HCEC 1CT (cell line): Measurements from ENCODE around the gene SLC17A8.
"Not testable (repeated sequence)": the region's sequence is repeated elsewhere in the genome, so short reads cannot be mapped to it uniquely, and the experiment has no call there.

Experiments
- DNase-seq: peaks from one replicate; pipeline ENCODE4 v3.0.0-alpha.2; 2017

SLC17A8 gene

DNA sequence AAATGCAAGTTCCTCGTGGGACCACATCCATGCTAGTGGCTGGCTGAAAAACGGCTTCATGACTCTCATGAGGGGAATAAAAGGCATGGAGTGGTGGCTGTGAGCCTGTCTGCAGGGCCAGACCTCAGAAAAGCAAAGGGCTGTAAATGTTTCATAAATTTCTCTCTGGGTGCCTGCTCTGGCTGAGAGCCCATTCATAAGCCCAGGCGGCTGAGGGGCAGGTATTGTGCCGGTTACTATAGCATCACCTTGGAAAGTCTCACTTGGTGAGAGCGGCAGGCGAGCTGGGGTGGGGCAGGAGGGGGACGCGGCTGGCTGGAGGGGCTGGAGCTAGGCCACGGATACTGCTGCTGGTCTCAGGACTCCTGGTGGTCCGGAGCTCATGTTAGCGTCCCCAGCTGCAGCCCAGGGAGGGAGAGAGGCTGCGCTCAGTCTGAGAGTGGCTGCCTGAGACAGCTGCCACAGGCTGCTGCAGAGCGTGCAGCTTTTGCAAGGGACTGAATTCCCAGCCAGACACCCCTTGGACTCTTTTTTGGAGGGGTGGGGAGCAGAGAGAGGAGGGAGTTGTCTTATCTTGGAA is at the start of gene SLC17A8:
Gene SLC17A8 (plus strand): TSS at position 431 of the 580 bp plus-strand sequence. CDS start 318 bp downstream, outside the sequence.
- DNase-seq, result no peak

GRCh38 chr12:100308138-100308537 is 48.7 kb upstream of the SLC17A8 start:
- DNase-seq, result not testable (repeated sequence)

DNA sequence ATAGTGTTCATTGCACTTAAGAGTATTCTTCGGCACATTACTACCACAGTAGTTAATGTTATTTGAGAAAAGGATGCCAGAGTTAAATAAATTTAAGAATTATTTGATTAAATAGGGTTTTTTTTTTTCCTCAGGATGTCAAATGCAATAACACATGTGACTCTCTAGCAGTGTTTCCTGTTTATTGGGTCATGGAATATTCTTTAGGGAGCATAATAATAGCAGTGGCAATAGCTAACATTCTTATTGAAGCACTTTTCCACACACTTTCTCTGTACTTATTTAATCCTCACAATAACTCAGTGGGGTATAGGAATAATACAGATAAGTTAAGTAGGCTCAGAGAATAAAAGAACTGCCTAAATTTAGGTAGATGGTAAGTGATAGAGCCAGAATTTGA is 45.6 kb upstream of the SLC17A8 start:
- DNase-seq, result no peak

- DNase-seq, result no peak
Observed at GRCh38 chr12:100317371-100317770, 39.5 kb upstream of the SLC17A8 start.

DNA sequence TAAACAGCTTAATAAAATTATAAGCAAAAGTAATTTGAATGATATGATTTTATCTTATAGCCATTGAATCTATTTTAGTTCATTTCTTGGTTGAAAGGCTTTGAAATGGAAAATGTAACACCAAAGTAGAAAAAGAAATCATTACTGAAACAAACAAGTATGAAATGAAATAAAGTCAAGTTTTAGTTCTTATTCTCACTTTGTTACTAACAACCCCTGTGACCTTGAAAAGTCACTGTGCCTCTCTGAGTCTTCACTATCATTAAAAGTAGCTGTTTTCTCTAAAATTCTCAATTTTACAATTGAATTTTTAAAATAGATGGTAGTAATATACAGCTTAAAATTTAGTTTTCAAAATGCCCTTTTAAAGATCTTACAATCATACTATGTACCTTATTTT is 32.4 kb upstream of the SLC17A8 start:
- DNase-seq, result no peak

DNA sequence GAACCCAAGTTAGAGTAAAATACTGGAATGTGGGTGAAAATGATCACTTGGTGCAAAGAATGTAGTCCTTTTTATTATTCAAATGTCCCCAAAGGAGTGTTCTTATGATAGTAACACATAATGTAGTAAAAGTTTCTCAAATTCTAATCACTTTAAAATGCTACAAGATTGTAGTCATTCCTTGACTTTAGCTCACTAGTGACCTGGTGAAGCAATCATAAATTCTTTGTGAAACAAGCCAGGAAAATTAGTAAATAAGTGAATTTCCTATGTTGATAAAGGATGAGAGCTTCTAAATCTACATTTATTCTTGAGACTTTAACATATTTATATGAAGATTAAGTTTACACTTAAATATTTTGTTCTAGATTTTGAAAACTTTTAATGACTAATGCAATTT is 30.7 kb upstream of the SLC17A8 start:
- no peak for DNase-seq

GRCh38 chr12:100329800-100330199 is 27.1 kb upstream of the SLC17A8 start:
- DNase-seq, result no peak

DNA sequence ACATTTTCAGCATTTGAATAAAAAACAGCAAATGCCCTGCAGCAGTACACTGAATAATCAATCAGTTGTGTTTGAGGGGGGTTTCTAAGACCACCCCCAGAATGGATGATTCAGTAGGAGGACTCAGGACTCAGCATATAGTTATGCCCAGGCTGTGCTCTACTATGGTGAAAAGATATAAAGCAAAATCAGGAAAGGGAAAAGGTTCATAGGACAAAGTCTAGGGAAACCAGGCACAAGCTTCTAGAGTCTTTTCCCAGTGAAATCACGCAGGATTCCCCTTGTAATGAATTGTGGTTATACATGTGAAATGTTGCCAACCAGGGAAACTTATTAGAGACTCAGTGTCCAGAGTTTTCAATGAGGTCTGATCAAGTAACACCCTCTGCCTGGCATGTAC is 25.0 kb upstream of the SLC17A8 start:
- DNase-seq, result no peak

- no peak for DNase-seq
Observed at GRCh38 chr12:100332852-100333251, 24.0 kb upstream of the SLC17A8 start.

- no peak for DNase-seq
Observed at GRCh38 chr12:100337299-100337698, 19.6 kb upstream of the SLC17A8 start.

DNA sequence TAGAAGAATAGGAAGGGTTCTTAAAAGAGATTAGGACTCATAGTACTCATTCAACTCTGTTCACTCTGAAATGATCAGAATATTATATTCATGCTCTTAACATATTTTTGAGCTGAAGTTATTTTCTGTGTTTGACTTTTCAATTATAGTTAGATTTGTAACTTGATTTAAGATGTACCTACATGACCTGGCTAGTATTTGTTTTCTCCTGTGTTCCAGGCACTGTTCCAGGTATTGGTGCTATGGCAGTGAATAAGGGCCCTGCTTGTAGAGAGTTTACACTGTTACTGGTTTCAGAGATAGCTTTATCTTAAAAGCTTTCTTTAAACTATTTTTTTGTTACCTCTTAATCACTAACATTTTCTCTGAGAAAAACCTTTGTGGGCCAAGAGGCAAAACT is 19.1 kb upstream of the SLC17A8 start:
- no peak for DNase-seq

DNA sequence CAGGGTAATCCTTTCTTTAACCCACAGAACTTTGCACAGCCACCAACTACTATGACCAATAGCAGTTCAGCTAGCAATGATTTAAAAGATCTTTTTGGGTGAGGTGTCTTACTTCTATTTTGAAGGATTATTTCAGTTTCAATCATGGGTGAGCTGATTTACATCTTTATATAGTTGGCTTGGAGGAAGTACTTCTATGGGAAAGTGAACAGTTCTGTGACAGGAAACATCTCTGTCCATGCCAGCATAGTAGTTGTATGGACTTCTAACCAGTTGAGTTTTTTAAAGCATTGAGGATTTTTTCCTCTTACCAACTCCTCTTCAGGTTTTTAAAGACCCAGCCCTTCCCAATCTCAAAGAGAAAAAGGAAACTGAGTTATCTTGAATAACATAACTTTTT is 17.8 kb upstream of the SLC17A8 start:
- DNase-seq, result no peak

DNA sequence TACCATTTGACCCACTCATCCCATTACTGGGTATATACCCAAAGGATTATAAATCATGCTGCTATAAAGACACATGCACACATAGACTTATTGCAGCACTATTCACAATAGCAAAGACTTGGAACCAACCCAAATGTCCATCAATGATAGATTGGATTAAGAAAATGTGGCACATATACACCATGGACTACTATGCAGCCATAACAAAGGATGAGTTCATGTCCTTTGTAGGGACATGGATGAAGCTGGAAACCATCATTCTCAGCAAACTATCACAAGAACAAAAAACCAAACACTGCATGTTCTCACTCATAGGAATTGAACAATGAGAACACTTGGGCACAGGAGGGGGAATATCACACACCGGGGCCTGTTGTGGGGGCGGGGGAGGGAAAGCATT is 14.0 kb upstream of the SLC17A8 start:
- not testable (repeated sequence) for DNase-seq

GRCh38 chr12:100344351-100344750 is 12.5 kb upstream of the SLC17A8 start:
- DNase-seq, result not testable (repeated sequence)

DNA sequence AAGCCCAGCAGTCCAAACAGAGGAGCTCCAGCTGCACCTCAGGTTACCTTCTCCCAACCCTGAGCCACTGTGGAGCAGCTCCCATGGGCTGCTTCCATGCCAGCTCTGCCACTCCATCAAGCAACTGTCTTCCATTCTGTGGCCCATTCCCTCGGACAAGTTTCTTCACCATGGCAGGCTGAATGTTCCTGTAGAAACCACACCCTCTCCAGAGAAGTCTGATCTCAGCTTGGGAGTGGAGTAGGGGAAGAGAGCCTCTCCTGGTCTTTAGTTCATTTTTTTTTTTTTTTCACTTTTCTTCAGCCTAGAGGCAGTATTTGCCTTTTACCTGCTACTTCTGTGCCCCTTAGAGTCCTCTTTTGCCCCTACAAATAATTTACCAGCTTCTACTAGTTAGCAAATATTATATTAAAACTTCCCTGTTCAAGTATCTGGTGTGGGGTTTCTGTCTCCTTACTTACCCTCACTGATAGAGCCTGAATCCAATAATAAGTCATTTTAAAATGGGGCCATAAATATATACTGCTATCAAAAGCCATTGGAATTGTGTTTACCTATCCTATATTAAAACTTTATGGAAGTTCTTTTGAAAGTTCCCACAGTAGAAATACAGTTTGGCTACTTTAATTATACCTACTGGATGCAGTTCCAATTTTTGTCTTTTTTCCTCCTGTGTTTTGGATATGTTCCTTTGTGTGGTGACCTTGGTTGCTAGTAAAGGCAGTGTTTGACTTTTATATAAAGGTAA is 11.7 kb upstream of the SLC17A8 start:
- no peak for DNase-seq

GRCh38 chr12:100346660-100347059 is 10.2 kb upstream of the SLC17A8 start:
- DNase-seq, result no peak

DNA sequence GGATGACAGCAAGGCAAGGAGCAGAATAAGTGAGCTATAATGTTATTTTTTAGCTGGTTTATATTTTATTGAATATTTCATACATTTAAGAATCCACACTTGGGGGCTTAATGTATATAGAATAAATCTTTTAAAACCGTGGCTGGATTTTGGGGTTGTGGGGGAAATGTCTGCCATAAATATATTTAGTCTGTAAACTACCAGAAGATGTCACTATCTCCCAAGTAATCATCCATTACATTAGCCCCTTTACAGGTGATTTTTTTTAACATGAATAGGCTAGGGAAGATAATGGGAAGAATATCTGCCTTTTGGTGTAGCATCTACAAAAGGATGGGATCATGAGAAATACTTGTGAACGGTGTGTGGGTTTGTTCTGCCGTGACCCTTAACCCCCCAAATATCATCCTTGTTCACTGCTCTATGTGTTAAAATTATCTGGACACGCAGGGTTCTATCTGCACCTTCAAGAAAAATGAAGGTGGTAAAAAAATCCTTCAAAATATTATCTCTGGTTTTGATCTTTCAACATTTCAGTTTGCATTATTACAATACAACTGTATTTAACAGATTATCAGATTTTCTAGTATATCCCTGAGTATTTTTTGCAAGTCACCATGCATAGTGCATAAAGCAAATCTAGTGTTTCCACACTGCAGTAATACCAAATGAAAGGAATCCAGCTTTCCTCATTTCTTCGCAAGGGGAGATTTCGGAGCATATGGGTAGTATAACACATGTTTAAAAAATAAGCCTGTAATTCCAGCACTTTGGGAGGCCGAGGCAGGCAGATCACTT is 8.0 kb upstream of the SLC17A8 start:
- peak; percentile 41 for DNase-seq

GRCh38 chr12:100359248-100359647 is 2.4 kb downstream of the SLC17A8 start:
- DNase-seq, result no peak

GRCh38 chr12:100359822-100360221 is 2.9 kb downstream of the SLC17A8 start:
- DNase-seq, result peak; percentile 42

DNA sequence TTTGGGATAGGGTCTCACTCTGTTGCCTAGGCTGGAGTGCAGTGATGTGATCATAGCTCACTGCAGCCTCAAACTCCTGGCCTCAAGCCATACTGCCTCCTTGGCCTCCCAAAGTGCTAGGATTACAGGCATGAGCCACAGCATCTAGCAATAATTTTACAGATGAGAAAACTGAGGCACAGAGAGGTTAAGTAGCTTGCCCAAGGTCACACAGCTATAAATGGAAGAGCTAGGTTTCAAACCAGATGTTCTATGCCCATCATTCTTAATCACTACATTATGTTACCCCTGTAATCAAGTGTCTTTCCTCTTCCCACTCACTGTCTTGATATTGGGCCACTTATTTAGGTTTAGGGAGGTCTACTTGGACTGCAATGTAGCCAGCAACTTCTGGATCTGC is 3.6 kb downstream of the SLC17A8 start:
- DNase-seq, result no peak

GRCh38 chr12:100364324-100364723 is 7.5 kb downstream of the SLC17A8 start:
- no peak for DNase-seq

DNA sequence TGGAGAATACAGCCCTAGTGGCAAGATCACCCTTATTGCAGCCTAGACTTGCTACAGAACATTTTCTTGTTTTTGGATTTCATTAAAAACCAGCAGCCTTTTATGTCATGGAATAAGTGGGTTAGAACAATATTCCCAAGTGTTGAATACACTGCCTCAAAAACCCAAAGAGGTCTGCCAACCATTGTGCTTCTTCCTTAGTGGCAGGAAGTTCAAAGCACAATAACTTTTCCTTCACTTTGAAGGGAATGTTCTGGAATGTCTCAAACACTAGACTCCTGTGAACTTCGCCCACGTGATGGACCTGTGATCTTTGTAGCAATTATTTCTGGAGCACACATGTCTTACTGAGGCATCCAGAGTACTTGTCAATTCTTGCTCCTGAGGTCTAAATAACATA is 8.5 kb downstream of the SLC17A8 start:
- no peak for DNase-seq

GRCh38 chr12:100368066-100368465 is 11.2 kb downstream of the SLC17A8 start:
- DNase-seq, result no peak

DNA sequence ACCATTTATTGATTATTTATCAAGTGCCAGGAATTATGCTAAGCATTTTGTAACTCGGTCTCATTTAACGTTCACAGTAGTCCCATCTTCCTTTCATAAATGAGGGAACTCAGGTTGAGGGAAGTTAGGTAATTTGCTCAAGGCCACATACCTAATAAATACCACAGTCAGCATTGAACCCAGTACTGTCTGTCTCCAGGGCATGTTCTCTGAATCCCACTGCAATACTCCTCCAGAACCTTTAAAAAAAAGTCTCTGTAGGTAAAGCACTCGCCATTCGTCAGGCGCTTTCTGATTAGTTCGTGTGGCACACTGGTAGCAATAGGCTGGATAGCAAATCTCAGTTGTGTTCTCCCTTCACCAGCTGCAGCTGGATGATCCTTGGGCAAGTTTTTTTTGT is 14.3 kb downstream of the SLC17A8 start:
- no peak for DNase-seq
